ENCODE measurements around the gene ESYT3. TPM values are rescaled to one million over a fixed set of nuclear protein-coding genes. Genes with fewer than 3 reads are reported as not detected.

ESYT3 gene
- total RNA-seq, 1 experiment from 2014 or later: 2.6 TPM

GRCh38 chr3:138417559-138417982, 16.8 kb upstream of the ESYT3 start:
- BruUV-seq (replicated peaks): no TSS peak
- in situ Hi-C loops (cut with HindIII; ENCODE audit: low pct_unique_long_range_greater_than_20kb, low sequenced_read_pairs) (no loop called here), intact Hi-C loops (cut with micrococcal nuclease; ENCODE audit: unreplicated experiment) (loop anchor here (2.0 to 5.0 kb wide), 2 partner anchors 235 to 505 kb away; no protein-coding TSS in a partner anchor)
- no peak for TF ChIP-seq SIN3A (IDR thresholded peaks at IDR 0.05; ENCODE audit: borderline replicate concordance, insufficient read depth, low read depth, low read length)
- TF ChIP-seq, protein P1, sequence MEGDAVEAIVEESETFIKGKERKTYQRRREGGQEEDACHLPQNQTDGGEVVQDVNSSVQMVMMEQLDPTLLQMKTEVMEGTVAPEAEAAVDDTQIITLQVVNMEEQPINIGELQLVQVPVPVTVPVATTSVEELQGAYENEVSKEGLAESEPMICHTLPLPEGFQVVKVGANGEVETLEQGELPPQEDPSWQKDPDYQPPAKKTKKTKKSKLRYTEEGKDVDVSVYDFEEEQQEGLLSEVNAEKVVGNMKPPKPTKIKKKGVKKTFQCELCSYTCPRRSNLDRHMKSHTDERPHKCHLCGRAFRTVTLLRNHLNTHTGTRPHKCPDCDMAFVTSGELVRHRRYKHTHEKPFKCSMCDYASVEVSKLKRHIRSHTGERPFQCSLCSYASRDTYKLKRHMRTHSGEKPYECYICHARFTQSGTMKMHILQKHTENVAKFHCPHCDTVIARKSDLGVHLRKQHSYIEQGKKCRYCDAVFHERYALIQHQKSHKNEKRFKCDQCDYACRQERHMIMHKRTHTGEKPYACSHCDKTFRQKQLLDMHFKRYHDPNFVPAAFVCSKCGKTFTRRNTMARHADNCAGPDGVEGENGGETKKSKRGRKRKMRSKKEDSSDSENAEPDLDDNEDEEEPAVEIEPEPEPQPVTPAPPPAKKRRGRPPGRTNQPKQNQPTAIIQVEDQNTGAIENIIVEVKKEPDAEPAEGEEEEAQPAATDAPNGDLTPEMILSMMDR (IDR thresholded peaks at IDR 0.05): peak; percentile 97
- no peak for TF ChIP-seq TCF7L2 (IDR thresholded peaks at IDR 0.05; ENCODE audit: low read depth, low read length)
- no peaks in the 10 kb centered on the region for H3K9me3 ChIP-seq (ENCODE audit: control insufficient read depth, insufficient read depth, low read depth, low read length)
- H3K4me3 ChIP-seq (ENCODE audit: low read depth in 2 of 2, low read length in 2 of 2): no peak overlapping the region
- H3K27ac ChIP-seq (ENCODE audit: low read length): no peak overlapping the region
- CTCF ChIA-PET: interaction anchor here (0.5 to 1.5 kb wide), 10 partner anchors 17 to 625 kb away, joined by 3 to 8 read pairs (median 3); partner anchors contain the start of gene ESYT3
- DNase-seq (ENCODE audit: low read depth, low spot score) (peak; percentile 67), ATAC-seq (peak; percentile 98)
- POLR2A ChIA-PET: interaction anchor here (0.5 to 0.6 kb wide), 2 partner anchors 179 to 184 kb away, joined by 3 to 6 read pairs; no protein-coding TSS in a partner anchor
- no peaks in the 10 kb centered on the region for H3K36me3 ChIP-seq (ENCODE audit: control insufficient read depth, insufficient read depth, low read length)
- peaks cover 5% of the 10 kb centered on the region; the same call in 1 of the 2 replicates for H3K27me3 ChIP-seq (ENCODE audit: control insufficient read depth, insufficient read depth, low read length)
- H3K4me1 ChIP-seq (ENCODE audit: control insufficient read depth, insufficient read depth, low read length): no peaks in the 10 kb centered on the region

- no peaks in the 10 kb centered on the region for H3K4me1 ChIP-seq (ENCODE audit: control insufficient read depth, insufficient read depth, low read length)
- BruUV-seq (replicated peaks): no TSS peak
- H3K4me3 ChIP-seq (ENCODE audit: low read depth in 2 of 2, low read length in 2 of 2): no peak overlapping the region
- in situ Hi-C loops (cut with HindIII; ENCODE audit: low pct_unique_long_range_greater_than_20kb, low sequenced_read_pairs) (no loop called here), intact Hi-C loops (cut with micrococcal nuclease; ENCODE audit: unreplicated experiment) (loop anchor here (5.0 kb wide), 1 partner anchor 236 kb away; no protein-coding TSS in a partner anchor)
- H3K27me3 ChIP-seq (ENCODE audit: control insufficient read depth, insufficient read depth, low read length): peaks cover 5% of the 10 kb centered on the region; the same call in 1 of the 2 replicates
- no peak for ATAC-seq
- POLR2A ChIA-PET: interaction anchor here (0.6 kb wide), 1 partner anchor 859 kb away, joined by 5 read pairs; no protein-coding TSS in a partner anchor
- no peaks in the 10 kb centered on the region for H3K36me3 ChIP-seq (ENCODE audit: control insufficient read depth, insufficient read depth, low read length)
- H3K27ac ChIP-seq (ENCODE audit: low read length): no peak overlapping the region
- TF ChIP-seq SIN3A (IDR thresholded peaks at IDR 0.05; ENCODE audit: borderline replicate concordance, insufficient read depth, low read depth, low read length): no peak
- TF ChIP-seq, protein P1 (IDR thresholded peaks at IDR 0.05): no peak
- TF ChIP-seq REST (IDR thresholded peaks at IDR 0.05; ENCODE audit: insufficient read depth in 1 of 2, low read depth in 2 of 2, low read length in 1 of 2): no peak
- no peak for TF ChIP-seq POLR2AphosphoS5 (IDR thresholded peaks at IDR 0.05; ENCODE audit: low read depth, low read length)
- no peak for TF ChIP-seq TCF7L2 (IDR thresholded peaks at IDR 0.05; ENCODE audit: low read depth, low read length)
- CTCF ChIA-PET: interaction anchor here (0.7 to 1.5 kb wide), 3 partner anchors 8 to 504 kb away, joined by 4 to 8 read pairs (median 6); no protein-coding TSS in a partner anchor
- no peak for DNase-seq (ENCODE audit: low read depth, low spot score)
- H3K9me3 ChIP-seq (ENCODE audit: control insufficient read depth, insufficient read depth, low read depth, low read length): no peaks in the 10 kb centered on the region
These were observed 15.7 kb upstream of the ESYT3 start for GRCh38 chr3:138418601-138419206.

Measured in Panc1 (cell line).